AG10803 (cell line): ENCODE data around the gene TRPV6.

Experiments
- DNase-seq: peaks from one replicate; pipeline ENCODE4 v3.0.0; 2010; ENCODE audit warnings: low read depth
- H3K4me3 ChIP-seq: 2 replicates; pipeline ENCODE4 v1.5.1; 2011; ENCODE audit warnings: mild to moderate bottlenecking, low read length, control low read depth
- TF ChIP-seq, protein P1 (sequence below): conservative IDR thresholded peaks from 2 replicates; pipeline ENCODE4 v1.5.1; 2011; ENCODE audit warnings: mild to moderate bottlenecking, low read length, control low read depth, inconsistent platforms

Gene TRPV6

GRCh38 chr7:142899661-142900060 lies 14.1 kb upstream of the TRPV6 start:
- H3K4me3 ChIP-seq = no peak overlapping the region
- DNase-seq = no peak
- TF ChIP-seq, protein P1, sequence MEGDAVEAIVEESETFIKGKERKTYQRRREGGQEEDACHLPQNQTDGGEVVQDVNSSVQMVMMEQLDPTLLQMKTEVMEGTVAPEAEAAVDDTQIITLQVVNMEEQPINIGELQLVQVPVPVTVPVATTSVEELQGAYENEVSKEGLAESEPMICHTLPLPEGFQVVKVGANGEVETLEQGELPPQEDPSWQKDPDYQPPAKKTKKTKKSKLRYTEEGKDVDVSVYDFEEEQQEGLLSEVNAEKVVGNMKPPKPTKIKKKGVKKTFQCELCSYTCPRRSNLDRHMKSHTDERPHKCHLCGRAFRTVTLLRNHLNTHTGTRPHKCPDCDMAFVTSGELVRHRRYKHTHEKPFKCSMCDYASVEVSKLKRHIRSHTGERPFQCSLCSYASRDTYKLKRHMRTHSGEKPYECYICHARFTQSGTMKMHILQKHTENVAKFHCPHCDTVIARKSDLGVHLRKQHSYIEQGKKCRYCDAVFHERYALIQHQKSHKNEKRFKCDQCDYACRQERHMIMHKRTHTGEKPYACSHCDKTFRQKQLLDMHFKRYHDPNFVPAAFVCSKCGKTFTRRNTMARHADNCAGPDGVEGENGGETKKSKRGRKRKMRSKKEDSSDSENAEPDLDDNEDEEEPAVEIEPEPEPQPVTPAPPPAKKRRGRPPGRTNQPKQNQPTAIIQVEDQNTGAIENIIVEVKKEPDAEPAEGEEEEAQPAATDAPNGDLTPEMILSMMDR = no peak

DNA sequence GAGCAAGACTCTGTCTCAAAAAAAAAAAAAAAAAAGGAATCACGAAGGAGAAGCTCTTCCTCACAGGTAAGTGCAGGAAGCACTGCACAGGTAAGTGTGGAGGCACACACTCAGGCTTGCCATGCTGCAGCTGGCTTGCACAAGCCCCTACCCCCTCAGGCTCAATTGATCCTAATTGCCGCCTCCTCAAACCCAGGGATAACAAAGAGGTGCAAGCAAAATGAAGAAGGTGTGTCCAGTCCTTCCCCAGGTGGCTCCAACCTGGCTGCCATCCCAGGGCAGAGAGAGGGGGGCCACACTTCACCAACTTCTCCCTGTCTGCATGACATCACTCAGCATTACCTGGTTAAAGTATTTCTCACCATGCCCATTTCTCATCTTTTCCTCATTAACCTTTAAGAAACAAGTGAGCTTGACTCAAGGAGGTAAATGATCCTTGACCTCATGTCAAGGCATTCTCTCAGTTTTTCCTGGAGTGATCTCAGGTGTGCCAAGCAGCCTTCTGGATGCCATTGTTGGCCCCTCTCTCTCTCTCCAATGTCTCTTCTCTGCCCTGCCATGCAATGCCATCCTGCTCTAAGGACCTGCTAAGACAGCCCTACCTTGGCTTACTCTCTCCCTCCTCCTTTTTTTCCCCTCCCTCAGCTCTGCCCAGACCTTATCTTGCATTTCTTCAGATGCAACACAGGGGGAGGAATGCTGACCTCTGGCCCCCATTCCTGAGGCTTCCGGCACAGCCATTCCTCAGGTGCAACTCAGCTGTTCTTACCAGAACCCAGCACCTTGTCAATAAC lies 13.0 kb upstream of the TRPV6 start:
- DNase-seq = no peak
- H3K4me3 ChIP-seq = no peak overlapping the region
- TF ChIP-seq, protein P1 = no peak

DNA sequence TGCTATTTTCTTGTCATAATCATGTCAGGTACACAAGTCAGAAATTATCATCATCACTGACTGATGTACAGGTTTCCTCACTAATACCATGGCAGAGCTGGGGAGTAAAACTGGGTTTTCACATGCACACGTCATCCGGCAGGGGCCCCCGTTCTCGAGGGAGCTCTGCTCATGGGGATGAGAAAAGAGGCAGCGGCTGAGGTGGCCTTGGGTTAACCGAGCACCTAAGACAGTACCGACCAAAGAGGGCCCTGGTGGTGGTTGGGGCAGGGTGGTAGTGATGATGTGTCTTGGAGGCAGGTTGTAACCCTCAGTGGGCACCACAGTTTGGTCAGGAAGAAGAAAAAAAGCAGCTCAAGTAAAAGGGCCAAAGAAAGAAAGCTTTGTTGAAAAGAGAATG lies 12.1 kb upstream of the TRPV6 start:
- no peak overlapping the region for H3K4me3 ChIP-seq
- TF ChIP-seq, protein P1 = no peak
- DNase-seq = no peak

GRCh38 chr7:142896741-142897379 lies 11.3 kb upstream of the TRPV6 start:
- no peak overlapping the region for H3K4me3 ChIP-seq
- TF ChIP-seq, protein P1 = no peak
- no peak for DNase-seq

GRCh38 chr7:142896151-142896550 lies 10.6 kb upstream of the TRPV6 start:
- TF ChIP-seq, protein P1 = no peak
- no peak for DNase-seq

DNA sequence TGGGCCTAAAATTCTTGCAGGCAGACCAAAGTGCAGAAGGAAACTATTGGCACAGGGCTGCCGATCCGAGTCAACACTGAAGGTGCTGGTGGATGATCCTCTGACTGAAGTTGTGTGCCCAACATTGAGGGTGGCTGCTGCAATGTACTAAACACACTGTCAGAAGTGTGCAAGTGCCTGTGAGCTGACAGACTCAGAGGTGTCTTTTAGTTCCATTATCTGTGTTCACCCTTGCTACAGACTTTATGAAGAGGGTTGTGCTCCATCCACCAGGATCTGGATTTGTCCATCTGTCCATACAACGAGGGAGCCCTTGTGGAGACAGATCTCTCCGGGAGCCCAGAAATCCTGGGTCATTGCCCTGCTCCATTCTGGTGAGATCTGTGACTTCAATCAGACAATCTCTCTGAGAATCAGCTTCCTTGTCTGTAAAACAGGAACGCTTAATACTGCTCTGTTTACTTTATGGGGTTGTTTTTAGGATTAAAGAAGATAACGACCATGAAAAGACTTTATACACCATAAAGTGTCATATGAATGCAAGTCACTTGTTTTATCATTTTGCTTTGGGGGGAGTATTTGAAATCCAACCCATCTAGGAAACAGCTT lies 9.5 kb upstream of the TRPV6 start:
- DNase-seq = no peak
- no peak overlapping the region for H3K4me3 ChIP-seq
- TF ChIP-seq, protein P1 = no peak

More at GRCh38 chr7:142896151-142896550, 10.6 kb upstream of the TRPV6 start:
- no peak overlapping the region for H3K4me3 ChIP-seq
